Measurements from ENCODE around the gene FRMD4A.

- no peak for TF ChIP-seq EZH2phosphoT487 (IDR thresholded peaks at IDR 0.05; ENCODE audit: insufficient read depth, low read depth)
- no peak for TF ChIP-seq EZH2 (IDR thresholded peaks at IDR 0.05; ENCODE audit: insufficient read depth, poor library complexity, severe bottlenecking)
Measured at GRCh38 chr10:13594641-13595040, 736.1 kb downstream of the FRMD4A start.
